Choroid plexus epithelial cell (primary cell): ENCODE measurements around the gene PAQR6.

ENCODE experiments used
- DNase-seq: peaks from one replicate; pipeline ENCODE4 v3.0.0-alpha.2; 2010; ENCODE audit warnings: low read depth
- H3K4me3 ChIP-seq: 2 replicates; pipeline ENCODE4 v1.5.1; 2011; ENCODE audit warnings: low read depth, mild to moderate bottlenecking, control low read depth, low read length, moderate library complexity
- CTCF ChIP-seq: conservative IDR thresholded peaks from 2 replicates; pipeline ENCODE4 v1.5.1; 2011; ENCODE audit warnings: low read depth, mild to moderate bottlenecking, control low read depth, inconsistent platforms, low read length, moderate library complexity

The PAQR6 gene

GRCh38 chr1:156245451-156246232 lies 2.2 kb downstream of the PAQR6 start:
- H3K4me3 ChIP-seq: peak overlapping the region; percentile 45
- no peak for TF ChIP-seq CTCF
- DNase-seq: peak; percentile 26

- TF ChIP-seq CTCF: no peak
- no peak overlapping the region for H3K4me3 ChIP-seq
- no peak for DNase-seq
These were observed 3.1 kb downstream of the PAQR6 start for GRCh38 chr1:156244712-156245111.

GRCh38 chr1:156244126-156244525 lies 3.7 kb downstream of the PAQR6 start:
- no peak overlapping the region for H3K4me3 ChIP-seq
- no peak for DNase-seq
- no peak for TF ChIP-seq CTCF

- no peak overlapping the region for H3K4me3 ChIP-seq
- no peak for TF ChIP-seq CTCF
- DNase-seq: no peak
These were observed 5.1 kb downstream of the PAQR6 start for GRCh38 chr1:156242738-156243137.

- TF ChIP-seq CTCF: no peak
- no peak for DNase-seq
- H3K4me3 ChIP-seq: no peak within 1 kb of the TSS
These were observed 5.9 kb downstream of the PAQR6 start, which contains the start of gene BGLAP for GRCh38 chr1:156241926-156242325. Gene BGLAP, plus strand, starts transcription at chr1:156242184. Its CDS starts 48 bp downstream, at chr1:156242232.

GRCh38 chr1:156241311-156241811 lies 6.5 kb downstream of the PAQR6 start:
- TF ChIP-seq CTCF: no peak
- peak; percentile 62 for DNase-seq
- no peak overlapping the region for H3K4me3 ChIP-seq

GRCh38 chr1:156238248-156238647 lies 9.6 kb downstream of the PAQR6 start:
- H3K4me3 ChIP-seq: no peak overlapping the region
- DNase-seq: no peak
- no peak for TF ChIP-seq CTCF
